Pancreas (tissue), 10 donors: Measurements from ENCODE around the gene CCDC54. TPM values are rescaled to one million over a fixed set of nuclear protein-coding genes. Genes with fewer than 3 reads are reported as not detected.
A peak's percentile ranks its signal among the peaks of the same experiment; 100 is the strongest.

Experiments
- ATAC-seq, 4 donors: fragments of 200-7000 bp; cut with Tn5 transposase; one replicate each; pipeline versions ENCODE4 v1.8.0 to v1.9.1; 2020; ENCODE audit warnings: mild to moderate bottlenecking in 4 of 4, moderate library complexity in 4 of 4
- DNase-seq, 6 donors: peaks; one replicate each; pipeline ENCODE4 v3.0.0-alpha.2; 2020
- FAIRE-seq: peaks from 2 replicates; lab custom pipeline; 2012; peaks lifted over from hg19 to GRCh38; lab: Jason Lieb, UNC
- H3K27ac ChIP-seq, 4 donors: fragments of 200-600 bp; sonication (generic); 1 replicate in 3 of 4; 2 replicates in 1 of 4; pipeline versions ENCODE4 v1.5.0 to v1.8.0; 2020
- H3K27me3 ChIP-seq, 4 donors: fragments of 200-600 bp; one replicate each; pipeline ENCODE4 v1.8.0; 2021
- H3K36me3 ChIP-seq, 3 donors: fragments of 200-600 bp; sonication (generic) in 1 of 3; one replicate each; pipeline versions ENCODE4 v1.5.0 to v1.8.0; 2020 to 2021
- H3K4me1 ChIP-seq, 3 donors: fragments of 200-600 bp; one replicate each; pipeline ENCODE4 v1.8.0; 2021
- H3K4me3 ChIP-seq, 4 donors: fragments of 200-600 bp; sonication (generic) in 2 of 4; one replicate each; pipeline versions ENCODE4 v1.5.0 to v1.8.0; 2020 to 2021
- H3K9me3 ChIP-seq, 4 donors: fragments of 200-600 bp; one replicate each; pipeline ENCODE4 v1.8.0; 2021
- CTCF ChIP-seq, 4 donors: fragments of 200-600 bp; sonication (generic) in 3 of 4; IDR thresholded peaks; one replicate each; pipeline versions ENCODE4 v1.5.0 to v1.8.0; 2021; ENCODE audit warnings: antibody characterized with exemption in 4 of 4
- WGBS, 2 donors: extraction: QIAGEN DNeasy Blood & Tissue Kit; methylation state at CpG; one replicate each; pipeline ENCODE4 v1.1.7; 2013; 5-methylcytosine and 5-hydroxymethylcytosine counted together
- intact Hi-C, 3 donors: fragments of 100-400 bp; cut with DNase I; formaldehyde crosslinking; loops; one replicate each; pipeline versions ENCODE4 v1.11.1 to v1.14.2; 2022
- polyA plus RNA-seq, 2 donors: library from polyadenylated mRNA; stranded (reverse); fragments of 200-250 nt; gene quantifications; one replicate each; pipeline ENCODE4 v1.2.3, GENCODE V29; 2013
- total RNA-seq, 6 donors: library from RNA; stranded (reverse); fragmentation: NEBNext Ultra II Directional in 4 of 6; extraction: Animal tissue kit (Norgen Biotek cat#: 25700) in 4 of 6; gene quantifications; one replicate each; pipeline versions ENCODE4 v1.2.1 to v1.2.4, GENCODE V29; 2021 to 2023
- donor health status: healthy with polysubstance abuse.
- donor health status: DM: no; HTN: no; CAD: no; lungs with moderate emphysema.
- donor health status: DM: no; HTN: no; CAD: no.
- donor health status: control.
- donor health status: control.
- donor health status: Bipolar disorder and iron deficiency.
- donor health status: DM: yes; HTN: yes; CAD: no.
- donor health status: DM: no; HTN: no; CAD: no.
- donor health status: DM: no; HTN: no; CAD: no.
- donor health status: DM: yes; HTN: yes; CAD: no.

The CCDC54 gene
- total and polyA plus RNA-seq, 8 donors, result not detected

GRCh38 chr3:107384428-107384827, 7.2 kb downstream of the CCDC54 start:
- TF ChIP-seq CTCF (IDR thresholded peaks at IDR 0.05), result no peak
- 53 to 69% methylated on average over 2 of the region's 2 CpGs for WGBS, 2 donors
- H3K27ac ChIP-seq, result no peak overlapping the region
- ATAC-seq, result no peak
- no peaks in the 10 kb centered on the region for H3K9me3 ChIP-seq
- H3K4me1 ChIP-seq, result no peaks in the 10 kb centered on the region
- DNase-seq, result no peak
- H3K4me3 ChIP-seq, result no peak overlapping the region
- no peaks in the 10 kb centered on the region for H3K27me3 ChIP-seq
- FAIRE-seq, result no peak
- no peaks in the 10 kb centered on the region for H3K36me3 ChIP-seq
- intact Hi-C loops, result no loop called here

GRCh38 chr3:107384907-107385306, 7.7 kb downstream of the CCDC54 start:
- intact Hi-C loops, result no loop called here
- H3K27ac ChIP-seq, result no peak overlapping the region
- DNase-seq (no peak), ATAC-seq (no peak), FAIRE-seq (no peak)
- TF ChIP-seq CTCF (IDR thresholded peaks at IDR 0.05), result no peak
- no peaks in the 10 kb centered on the region for H3K36me3 ChIP-seq
- no peaks in the 10 kb centered on the region for H3K4me1 ChIP-seq
- WGBS, 2 donors, result 41 to 50% methylated on average over 2 of the region's 2 CpGs
- H3K27me3 ChIP-seq, result no peaks in the 10 kb centered on the region
- no peaks in the 10 kb centered on the region for H3K9me3 ChIP-seq
- no peak overlapping the region for H3K4me3 ChIP-seq

- Histone ChIP-seq H3K4me3 (no peak overlapping the region), H3K4me1 (no peaks in the 10 kb centered on the region), H3K36me3 (no peaks in the 10 kb centered on the region), H3K9me3 (no peaks in the 10 kb centered on the region), H3K27ac (no peak overlapping the region), H3K27me3 (no peaks in the 10 kb centered on the region)
- intact Hi-C loops, result no loop called here
- TF ChIP-seq CTCF (IDR thresholded peaks at IDR 0.05), result no peak
- ATAC-seq (no peak), FAIRE-seq (no peak), DNase-seq (no peak)
- WGBS, 2 donors, result 88 to 95% methylated on average over 3 of the region's 3 CpGs
Measured at GRCh38 chr3:107387555-107387954, 10.3 kb downstream of the CCDC54 start.

GRCh38 chr3:107392549-107393165, 15.4 kb downstream of the CCDC54 start:
- Histone ChIP-seq H3K27ac (no peak overlapping the region), H3K36me3 (no peaks in the 10 kb centered on the region), H3K27me3 (no peaks in the 10 kb centered on the region), H3K4me3 (no peak overlapping the region), H3K9me3 (no peaks in the 10 kb centered on the region), H3K4me1 (no peaks in the 10 kb centered on the region)
- FAIRE-seq (no peak), ATAC-seq (peak in 1 of 4 donors; percentile 25), DNase-seq (no peak)
- 81 to 84% methylated on average over 3 of the region's 3 CpGs for WGBS, 2 donors
- TF ChIP-seq CTCF (IDR thresholded peaks at IDR 0.05), result no peak
- intact Hi-C loops, result no loop called here

GRCh38 chr3:107394502-107394901, 17.3 kb downstream of the CCDC54 start:
- DNase-seq (no peak), FAIRE-seq (no peak), ATAC-seq (no peak)
- intact Hi-C loops, result no loop called here
- Histone ChIP-seq H3K36me3 (no peaks in the 10 kb centered on the region), H3K27ac (no peak overlapping the region), H3K27me3 (no peaks in the 10 kb centered on the region), H3K9me3 (no peaks in the 10 kb centered on the region), H3K4me1 (no peaks in the 10 kb centered on the region), H3K4me3 (no peak overlapping the region)
- TF ChIP-seq CTCF (IDR thresholded peaks at IDR 0.05), result no peak
- WGBS, 2 donors, result 84 to 97% methylated on average over 1 of the region's 1 CpG
